Activated CD8-positive, alpha-beta memory T cell treated with anti-CD3 and anti-CD28 coated beads for 4 hours (primary cell): ENCODE results near the gene LRFN2.

ENCODE experiments used
- DNase-seq, 2 donors: peaks; one replicate each; pipeline ENCODE4 v3.0.0-alpha.2; 2020; ENCODE audit warnings: low read depth in 2 of 2

The LRFN2 gene

DNA sequence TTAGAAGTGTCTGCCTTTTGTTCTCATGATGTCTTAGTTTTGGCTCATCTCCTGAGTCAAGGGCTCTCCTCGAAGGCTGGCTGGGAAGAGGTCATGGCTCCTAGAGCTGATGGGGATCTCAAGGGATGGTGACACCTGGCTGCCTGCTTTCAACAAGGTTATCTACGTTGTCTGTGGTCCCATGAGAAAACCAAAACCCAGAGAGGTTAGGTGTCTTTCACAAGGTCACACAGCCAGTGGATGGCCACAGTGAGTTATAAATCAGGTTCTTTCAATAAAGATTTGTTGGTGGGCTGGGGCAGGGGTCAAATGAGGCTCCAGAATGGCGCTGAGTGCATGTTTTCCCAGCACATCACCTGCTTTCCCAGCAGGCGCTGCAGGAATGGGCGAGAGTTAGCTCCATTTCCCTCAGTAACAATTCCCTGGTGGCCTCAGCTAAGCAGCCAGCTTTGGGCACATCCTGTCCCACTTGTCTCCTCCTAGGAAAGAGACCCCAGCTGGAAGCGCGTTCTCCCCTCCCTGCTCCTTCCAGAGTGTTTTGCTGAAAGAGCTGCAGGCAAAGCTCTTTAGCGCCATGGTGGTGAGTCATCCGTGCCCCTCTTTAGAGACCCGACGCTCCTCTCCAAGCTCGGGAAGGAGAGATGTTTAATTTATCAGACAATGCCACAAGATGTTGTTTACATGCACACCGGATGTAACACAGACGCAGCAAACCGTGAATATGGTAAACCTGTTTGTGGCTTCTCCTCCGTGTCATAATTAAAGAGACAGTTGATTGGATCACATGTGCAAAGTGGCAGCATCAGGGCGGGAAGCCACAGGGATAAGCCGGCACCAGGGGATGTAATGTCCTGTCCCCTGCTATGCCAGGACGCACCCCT, 109.7 kb downstream of the LRFN2 start:
- peak; percentile 1 to 4 for DNase-seq

DNA sequence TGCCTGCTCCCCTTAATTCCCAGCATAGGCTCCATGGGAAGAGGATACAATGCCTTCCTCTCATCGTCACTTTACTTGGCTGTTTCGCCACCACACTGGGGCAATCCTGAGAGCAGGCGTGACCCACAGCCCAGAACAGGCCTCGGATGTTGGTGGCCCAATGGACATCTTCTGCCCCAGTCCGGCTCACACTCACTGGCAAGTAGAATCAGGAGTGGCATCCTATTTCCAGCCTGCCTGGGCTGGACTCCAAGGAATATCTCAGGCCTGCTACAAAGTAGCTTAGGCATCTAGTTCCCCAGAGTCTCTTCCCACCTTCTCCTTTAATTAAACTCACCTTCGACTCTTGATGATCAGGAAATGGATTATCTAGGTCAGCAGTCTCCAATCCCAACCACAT, 110.5 kb downstream of the LRFN2 start:
- no peak for DNase-seq

DNA sequence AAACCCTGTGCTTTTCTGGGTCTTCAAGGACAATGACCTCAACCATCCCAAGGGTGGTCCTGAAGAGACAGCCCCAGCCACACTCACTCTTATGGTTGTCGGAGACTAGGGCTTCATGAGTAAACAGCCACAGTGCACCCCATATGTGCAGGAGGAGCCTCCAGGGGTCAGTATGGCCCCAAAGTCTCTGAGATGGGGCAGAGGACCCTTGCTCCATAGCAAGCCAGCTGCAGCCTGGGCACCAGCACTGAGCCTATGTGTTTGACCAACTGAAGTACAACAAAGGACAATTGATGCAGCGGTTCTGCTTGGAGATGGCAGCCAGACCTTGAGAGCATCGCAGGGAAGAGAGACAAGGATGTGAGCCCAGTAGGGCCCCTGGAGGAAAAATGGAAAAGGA, 112.2 kb downstream of the LRFN2 start:
- no peak for DNase-seq

DNA sequence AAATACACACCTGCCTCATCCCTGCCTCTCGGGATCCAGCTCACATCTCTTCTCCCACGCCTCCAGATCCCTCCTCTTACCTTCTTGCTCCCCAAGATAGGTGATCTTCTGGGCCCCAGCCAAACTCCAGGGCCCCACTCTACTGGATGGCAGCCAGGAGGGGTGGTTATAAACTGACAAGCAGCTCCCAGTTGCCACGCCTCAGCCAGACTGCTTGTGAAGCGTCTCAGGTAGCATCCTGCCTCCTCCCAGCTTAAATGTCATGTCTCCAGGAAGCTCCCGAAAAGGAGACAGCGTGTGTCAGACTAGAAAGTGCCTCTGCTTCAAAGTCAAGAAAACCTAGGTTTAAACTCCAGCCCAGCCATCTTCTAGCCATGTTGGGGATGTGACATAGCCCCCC, 114.1 kb downstream of the LRFN2 start:
- DNase-seq, result no peak

DNA sequence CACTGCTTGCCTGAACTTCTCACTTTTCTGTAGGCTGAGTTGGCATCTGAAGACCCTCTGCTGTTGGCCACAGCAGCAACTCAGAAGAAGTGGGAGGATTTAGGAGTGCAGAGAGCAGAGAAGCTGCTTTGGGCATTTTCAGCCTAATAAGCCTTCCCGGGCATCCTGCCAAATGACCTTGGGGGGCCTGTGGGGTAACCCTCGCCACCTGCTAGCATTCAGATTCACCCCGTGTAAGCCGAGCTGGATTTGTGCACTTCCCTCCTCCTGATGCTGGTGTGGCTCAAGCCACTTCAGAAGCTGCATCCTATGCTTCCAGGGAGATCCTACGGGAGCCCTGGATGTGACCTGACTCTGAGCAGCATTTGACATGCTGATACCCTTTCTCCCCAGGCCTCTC, 114.8 kb downstream of the LRFN2 start:
- DNase-seq, result no peak

DNA sequence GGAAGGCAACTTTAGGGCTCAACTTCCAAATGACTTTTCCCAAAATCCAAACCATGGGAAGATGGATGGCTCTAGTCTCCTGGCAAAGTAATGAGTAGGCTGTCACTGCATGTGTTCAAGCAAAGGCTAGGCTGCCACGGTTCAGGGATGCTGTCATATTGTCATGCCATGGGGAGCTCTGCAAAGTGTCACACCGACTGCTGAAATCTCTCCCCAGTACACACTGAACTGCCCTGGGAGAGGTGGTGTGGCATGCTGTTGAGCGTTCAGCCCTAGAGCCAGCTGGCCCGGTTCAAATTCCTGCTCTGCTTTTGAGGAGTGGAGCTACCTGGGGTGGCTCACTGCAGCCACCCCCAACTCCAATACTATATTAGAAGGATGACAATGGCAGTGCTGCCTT, 115.9 kb downstream of the LRFN2 start:
- no peak for DNase-seq

DNA sequence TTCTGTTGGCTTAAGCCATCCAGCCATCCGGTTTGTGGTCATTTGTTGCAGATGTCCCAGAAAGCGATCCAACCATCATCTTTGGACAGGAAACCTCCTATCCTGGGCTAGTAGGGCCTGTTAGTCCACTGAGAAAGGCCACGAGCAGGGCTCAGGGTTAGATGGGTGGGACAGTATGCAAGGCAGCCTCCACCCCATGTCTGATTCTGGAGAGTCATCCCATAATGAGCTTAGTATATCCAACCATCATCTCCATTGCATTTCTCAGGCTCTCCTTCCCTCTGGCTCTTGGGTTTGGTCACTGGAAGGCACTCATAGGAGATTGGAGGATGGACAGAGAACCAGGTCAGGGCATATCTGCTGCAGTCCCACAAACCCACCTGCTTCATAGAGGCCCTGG, 117.8 kb downstream of the LRFN2 start:
- no peak for DNase-seq

DNA sequence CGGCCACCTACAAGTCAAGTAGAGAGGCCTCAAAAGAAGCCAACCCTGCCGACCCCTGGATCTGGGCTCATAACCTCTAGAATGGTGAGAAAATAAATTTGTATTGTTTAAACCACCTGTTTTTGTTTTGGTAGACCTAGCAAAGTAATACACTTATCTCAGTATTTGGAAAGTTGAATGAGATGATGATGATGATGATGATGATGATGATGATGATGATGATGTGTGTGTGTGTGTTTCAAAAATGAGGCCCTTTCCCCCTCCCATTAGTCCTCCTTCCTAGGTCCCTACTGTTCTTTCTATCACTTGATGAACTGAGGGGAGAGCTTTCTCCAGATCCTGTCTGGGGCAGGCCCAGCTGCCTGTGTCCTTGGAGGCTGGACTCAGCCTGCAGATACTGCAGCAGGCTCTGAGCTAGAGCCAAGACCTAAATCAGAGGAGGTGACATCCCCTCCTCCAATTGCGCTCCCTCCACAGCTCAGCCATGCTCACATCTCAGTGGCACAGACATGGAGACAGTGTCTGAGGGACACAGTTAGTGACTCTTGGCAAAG, 120.1 kb downstream of the LRFN2 start:
- DNase-seq, result no peak

DNA sequence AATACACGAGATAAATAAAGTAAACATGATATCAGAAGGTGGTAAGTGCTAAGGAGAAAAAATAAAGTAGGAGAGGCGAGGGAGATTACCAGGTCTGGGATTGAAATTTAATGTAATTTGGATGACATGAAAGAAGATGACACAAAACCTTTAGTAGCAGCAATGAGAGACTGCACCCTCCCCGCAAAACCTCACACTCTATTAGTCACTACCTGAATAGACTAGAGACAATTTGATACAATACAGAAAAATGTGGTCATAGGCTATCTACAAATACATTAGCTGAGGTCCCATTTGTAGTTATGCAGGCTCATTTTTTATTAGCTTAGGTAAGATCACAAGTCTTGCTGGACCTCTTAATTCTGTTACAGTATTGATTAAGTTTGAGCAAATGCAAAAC, 125.5 kb downstream of the LRFN2 start:
- no peak for DNase-seq

DNA sequence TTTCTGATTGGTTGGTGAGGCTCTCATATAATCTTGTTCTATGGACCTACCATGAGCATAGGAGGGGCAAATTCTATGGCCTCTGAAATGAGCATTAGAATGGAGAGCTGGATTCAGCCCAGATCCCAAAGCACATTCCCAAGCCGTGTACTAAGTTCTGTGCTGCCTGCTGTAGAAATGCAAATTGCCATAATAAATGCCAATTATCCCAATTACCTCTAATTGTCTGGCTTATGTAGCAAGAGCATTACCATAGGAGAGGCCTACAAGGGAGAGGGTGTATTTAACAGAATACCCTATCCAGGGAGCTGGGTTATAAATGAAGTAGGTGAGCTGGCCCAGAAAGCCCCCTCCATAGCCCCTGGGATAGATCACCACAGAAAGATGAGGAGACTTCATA, 126.8 kb downstream of the LRFN2 start:
- no peak for DNase-seq

DNA sequence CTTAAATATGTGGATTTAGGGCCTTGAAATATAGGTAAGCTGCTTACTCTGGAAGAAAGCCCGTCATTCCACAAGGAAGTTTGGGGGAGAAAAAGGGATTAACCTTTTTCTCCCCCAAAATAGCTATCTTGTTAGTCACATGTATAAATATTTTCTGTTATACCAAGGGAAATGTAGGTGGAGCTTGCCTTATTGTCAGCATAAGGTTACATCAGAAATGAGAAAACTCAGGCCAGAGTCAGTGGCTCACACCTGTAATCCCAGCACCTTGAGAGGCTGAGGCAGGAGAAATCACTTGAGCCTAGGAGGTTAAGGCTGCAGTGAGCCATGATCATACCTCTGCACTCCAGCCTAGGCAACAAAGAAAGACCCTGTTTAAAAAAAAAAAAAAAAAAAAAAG, 129.9 kb downstream of the LRFN2 start:
- no peak for DNase-seq

DNA sequence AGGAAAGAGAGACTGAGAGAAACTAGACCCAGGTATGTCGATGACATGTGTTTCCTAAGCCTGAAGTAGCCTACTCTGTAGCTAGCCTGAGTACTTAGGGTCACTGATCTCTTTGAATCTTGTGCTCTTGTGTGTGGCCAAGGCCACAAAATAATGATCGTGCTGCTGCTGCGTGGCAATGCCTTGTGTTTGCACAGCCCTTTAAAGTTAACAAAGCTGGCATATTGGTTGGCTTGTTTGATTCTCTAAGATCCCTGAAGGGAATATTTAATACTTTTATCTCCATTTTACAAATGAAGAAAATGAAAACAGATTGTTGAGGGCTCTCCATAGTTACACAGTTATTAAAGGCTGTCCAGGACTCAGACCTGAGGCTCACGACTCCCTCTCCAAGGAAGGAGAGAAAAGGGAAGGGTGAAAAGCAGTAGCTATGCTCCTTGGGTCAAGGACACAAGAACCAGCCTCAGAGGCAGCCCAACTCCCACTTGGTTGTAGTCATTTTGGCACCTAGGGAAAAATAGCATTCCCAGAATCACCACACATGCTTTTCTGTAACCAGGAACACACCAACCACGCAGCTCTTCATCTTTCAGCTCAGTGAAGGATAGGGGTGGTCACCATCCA, 130.7 kb downstream of the LRFN2 start:
- DNase-seq, result no peak

DNA sequence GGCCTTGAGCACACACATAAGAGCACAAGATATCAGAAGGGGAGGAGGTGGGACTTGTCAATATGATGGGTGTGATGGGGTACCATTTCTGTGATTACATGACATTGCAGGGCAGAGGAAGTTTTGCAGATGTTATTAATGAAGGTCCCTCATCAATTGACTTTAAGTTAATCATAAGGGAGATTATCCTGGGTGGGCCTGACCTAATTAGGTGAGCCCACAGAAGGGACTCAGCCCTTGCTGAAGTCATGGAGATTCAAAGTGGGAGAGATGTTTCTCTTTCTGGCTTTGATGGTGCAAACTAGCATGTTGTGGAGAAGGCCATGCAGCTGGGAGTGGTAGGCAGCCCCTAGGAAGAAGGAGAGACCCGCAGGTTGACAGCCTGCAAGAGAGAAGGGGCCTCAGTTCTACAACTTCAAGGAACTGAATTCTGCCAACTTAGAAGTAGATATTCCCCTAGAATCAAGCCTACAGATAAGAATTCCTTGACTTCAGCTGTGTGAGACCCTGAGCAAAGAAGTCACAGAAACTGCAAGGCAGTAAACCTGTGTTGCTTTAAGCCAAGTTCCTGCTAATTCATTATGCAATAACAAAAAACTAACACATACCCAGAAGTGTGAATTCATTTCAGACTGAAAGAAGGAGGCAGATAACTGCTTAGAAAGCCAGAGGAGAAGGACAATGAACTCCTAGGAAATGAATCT, 131.3 kb downstream of the LRFN2 start:
- no peak for DNase-seq

DNA sequence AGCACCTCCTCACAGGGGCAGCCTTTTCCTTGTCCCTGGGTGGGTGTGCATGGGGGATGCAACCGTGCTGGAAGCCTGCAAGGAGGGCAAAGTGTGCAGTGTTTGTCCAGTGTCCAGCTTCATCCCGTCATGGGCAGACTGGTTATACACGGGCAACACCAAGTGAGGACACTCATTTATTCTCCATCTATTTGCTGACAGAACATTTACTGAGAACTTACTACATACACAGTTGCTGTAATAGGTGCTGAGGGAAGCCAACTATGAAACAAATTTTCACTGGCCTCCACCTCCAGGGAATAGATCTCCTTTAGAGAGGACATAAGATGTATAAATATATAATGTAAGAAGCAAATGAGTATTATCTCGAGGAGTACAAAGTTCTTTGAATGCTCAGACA, 136.7 kb downstream of the LRFN2 start:
- no peak for DNase-seq

DNA sequence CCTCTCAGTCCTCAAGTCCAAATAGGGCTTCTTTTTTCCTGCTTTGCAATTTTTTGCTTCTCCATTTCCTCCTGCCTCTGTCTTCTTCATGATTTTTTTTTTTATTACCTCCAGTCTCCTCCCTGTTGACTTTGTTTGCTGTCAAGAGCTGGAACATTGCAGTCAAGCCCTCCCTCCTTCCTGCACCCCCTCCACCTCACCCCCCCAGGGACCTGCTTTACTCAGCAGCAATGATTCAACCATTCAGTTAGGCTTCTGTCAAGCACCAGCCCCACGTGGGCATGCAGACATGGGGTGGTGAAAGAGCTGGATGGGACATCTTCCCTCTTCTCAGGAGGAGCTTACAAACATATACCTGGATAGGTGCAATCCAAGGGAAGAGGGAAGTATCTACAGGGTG, 142.4 kb downstream of the LRFN2 start:
- DNase-seq, result no peak

DNA sequence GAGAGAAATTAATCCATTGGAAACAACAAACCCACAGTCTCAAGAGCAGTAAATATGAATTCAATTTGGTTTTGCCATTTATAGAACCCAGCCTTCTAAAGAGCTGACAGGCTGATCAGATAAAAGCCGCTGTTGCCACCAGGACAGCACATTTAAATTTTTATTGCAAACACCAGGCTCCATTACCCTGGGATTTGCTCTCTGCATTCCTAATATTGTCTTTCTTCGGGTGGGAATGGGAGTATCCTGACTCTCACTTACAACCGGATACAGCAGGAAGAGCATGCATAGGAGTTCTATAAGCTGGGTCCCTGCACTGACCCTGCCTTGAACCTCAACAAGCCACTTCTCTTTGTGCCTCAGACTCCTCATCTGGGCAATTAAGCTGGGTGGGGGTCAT, 142.9 kb downstream of the LRFN2 start:
- DNase-seq, result no peak

DNA sequence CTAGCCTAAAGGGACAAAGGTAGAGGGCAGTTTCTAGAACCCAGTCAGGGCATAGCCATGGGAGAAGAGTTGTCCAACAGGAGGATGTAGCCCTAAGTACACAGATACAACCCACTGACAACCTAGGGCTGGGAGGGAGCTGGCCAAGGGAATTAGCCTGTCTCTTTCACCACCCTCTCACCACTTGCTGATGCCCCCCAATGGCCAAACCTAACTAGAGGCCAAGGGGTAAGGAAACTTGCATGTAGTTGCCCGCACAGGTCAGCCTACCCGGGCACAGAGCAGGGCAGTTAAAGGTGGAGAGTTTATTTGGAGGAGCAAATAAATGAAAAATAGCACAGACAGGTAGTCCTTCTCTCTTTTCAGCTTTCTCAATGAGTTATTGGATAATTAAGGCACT, 143.3 kb downstream of the LRFN2 start:
- no peak for DNase-seq

DNA sequence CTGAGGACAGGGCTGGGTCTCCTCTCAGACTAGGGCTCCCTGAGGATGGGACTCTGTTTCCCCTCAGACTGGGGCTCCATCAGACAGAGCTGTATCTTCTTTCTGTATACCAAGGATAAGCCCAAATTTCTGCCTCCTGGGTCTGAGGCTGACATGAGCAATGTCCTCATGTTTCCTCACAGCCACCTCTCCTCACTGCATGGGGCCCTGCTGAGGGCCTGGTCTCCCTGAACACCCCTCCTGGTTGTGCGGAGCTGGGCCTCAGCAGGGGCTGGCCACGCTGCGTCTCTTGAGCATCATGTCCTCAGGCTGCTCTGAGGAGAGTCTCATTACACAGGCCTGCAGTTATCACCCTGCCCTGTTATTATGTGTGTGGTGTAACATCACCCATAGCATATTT, 144.6 kb downstream of the LRFN2 start:
- no peak for DNase-seq

DNA sequence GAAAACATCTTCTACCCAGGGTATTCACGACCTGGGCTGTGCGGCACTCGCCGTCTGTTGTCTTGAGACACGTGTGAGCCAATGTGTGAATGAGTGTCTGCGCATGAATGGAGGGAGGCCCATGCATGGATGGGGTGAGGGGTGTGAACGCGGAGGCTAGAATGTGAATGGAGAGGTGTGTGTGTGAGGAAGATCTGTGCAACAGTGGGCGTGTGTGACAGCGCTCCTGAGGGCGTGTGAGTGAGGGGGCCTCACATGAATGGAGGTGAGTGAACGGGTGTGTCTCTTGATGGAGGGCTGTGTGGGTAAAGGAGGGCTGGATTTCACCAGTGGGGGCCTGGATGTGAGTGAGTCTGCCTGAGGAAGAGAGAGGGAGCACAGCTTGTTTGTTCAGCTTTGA, 146.0 kb downstream of the LRFN2 start:
- DNase-seq, result no peak

DNA sequence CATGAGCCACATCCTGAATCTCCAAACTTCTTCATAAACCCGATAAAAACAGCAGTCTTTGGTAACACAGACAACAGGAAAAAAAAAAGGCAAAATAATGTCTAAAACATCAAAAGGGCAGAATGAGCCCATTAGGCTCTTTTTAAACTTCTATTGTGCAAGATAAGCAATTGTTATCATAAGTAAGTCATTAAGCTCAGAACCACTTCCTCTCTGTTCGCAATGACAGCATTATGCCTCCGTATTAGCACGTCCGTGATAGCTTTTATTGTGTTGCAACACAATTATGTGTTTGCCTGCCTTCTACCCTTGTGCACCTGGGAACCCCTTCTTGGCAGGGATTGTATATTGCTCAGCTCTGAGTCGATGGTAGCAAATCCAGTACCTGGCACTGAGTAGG, 147.1 kb downstream of the LRFN2 start:
- DNase-seq, result no peak

DNA sequence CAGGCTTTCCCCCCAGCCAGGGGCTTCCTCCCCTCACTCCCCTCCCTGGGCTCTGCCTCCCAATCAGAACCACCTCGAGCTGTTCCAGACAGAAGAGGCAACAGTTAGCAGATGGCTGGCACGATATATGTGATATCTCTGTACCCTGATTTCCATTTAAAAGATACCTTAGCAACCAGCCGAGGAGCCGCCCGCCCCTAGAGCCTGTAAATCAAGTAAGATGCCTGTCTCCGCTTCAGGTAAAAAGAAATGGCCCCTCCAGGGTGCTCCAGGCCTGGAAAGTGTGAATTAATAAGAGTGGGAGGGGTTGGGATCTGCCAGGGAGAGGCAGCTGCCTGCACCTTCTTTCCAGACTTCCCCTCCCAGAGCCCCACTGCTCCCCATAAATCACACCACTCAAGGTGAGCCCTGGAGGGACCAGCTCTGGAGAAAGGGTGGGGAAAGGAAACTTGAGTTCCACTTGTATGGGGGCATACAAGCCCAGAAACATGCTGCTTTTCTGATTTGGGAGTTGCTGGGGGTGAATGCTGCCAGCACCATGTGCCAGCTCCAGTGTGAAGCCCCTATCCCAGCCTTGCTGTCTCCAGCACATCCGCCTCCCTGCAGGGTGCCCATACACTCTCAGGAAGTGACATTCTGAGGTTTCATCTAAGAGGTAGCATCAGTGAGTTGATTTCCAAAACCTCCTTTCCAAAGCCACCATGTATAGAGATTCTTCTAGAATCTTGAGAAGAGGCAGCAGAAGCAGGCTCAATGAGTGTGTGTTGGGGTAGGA, 148.0 kb downstream of the LRFN2 start:
- no peak for DNase-seq
